HepG2 (cell line): Measurements from ENCODE around the gene COMT. TPM values are rescaled to one million over a fixed set of nuclear protein-coding genes. Genes with fewer than 3 reads are reported as not detected.

Experiments
- ATAC-seq: fragments of 200-7000 bp; cut with Tn5 transposase; 3 replicates; pipeline ENCODE4 v1.9.1; 2020; ENCODE audit warnings: mild to moderate bottlenecking, moderate library complexity
- BruUV-seq: library from RNA; stranded (reverse); fragments of 400-500 nt; replicated peaks from 2 replicates; lab custom pipeline; 2021; lab: Mats Ljungman, UMichigan
- CTCF ChIA-PET: fragments of 300-600 bp; formaldehyde crosslinking; extraction: SDS; loops from one replicate; lab custom pipeline; 2021; ENCODE audit warnings: low total read pairs, inconsistent platforms, low intra/inter-chr PET ratio; lab: Yijun Ruan, JAX
- POLR2A ChIA-PET: fragments of 350-600 bp; sonication (Branson Sonifier 250); formaldehyde crosslinking; loops from one replicate; lab custom pipeline; 2020; ENCODE audit warnings: antibody characterized with exemption, inconsistent platforms; lab: Yijun Ruan, JAX
- DNase-seq: peaks from one replicate; pipeline ENCODE4 v3.0.0-alpha.2; 2015; ENCODE audit warnings: low spot score
- FAIRE-seq: peaks from 3 replicates; lab custom pipeline; 2011; peaks lifted over from hg19 to GRCh38; lab: Jason Lieb, UNC
- H2AFZ ChIP-seq: one replicate; pipeline ENCODE4 v1.6.1; 2011; ENCODE audit warnings: low read length, inconsistent platforms
- H3K27ac ChIP-seq: fragments of 300-600 bp; 3 replicates; pipeline ENCODE4 v1.8.0; 2011; ENCODE audit warnings: mixed run types, mild to moderate bottlenecking, mixed read lengths, low read length, inconsistent platforms; ENCODE audit not compliant: insufficient read depth; ENCODE audit errors: extremely low read length
- H3K27me3 ChIP-seq, 2 experiments: fragments of 200-600 bp in 1 of 2; 2 replicates in 1 of 2; 3 replicates in 1 of 2; pipeline versions ENCODE4 v1.6.0 to v1.8.0; 2011; ENCODE audit warnings: low read length in 2 of 2, mild to moderate bottlenecking in 2 of 2, moderate library complexity in 2 of 2, inconsistent platforms in 1 of 2; ENCODE audit not compliant: insufficient read depth in 2 of 2, control insufficient read depth in 1 of 2
- H3K36me3 ChIP-seq, 2 experiments: fragments of 200-600 bp in 1 of 2; replicated peaks in 1 of 2; 2 replicates in 1 of 2; 3 replicates in 1 of 2; pipeline versions ENCODE4 v1.5.1 to v1.8.0; 2011; ENCODE audit warnings: low read length in 2 of 2, inconsistent platforms in 1 of 2; ENCODE audit not compliant: insufficient read depth in 2 of 2, control insufficient read depth in 1 of 2
- H3K4me1 ChIP-seq: 2 replicates; pipeline ENCODE4 v1.5.1; 2012; ENCODE audit warnings: low read length, inconsistent platforms; ENCODE audit not compliant: insufficient read depth
- H3K4me2 ChIP-seq: 2 replicates; pipeline ENCODE4 v1.6.0; 2011; ENCODE audit warnings: low read depth, low read length, inconsistent platforms
- H3K4me3 ChIP-seq, 3 experiments: fragments of 200-600 bp in 1 of 3; sonication (generic), shearing (Covaris generic) in 1 of 3; replicated peaks in 1 of 3; 2 replicates each; pipeline ENCODE4 v1.5.1; 2011 to 2016; ENCODE audit warnings: low read length in 3 of 3, inconsistent platforms in 2 of 3, low read depth in 2 of 3, mild to moderate bottlenecking in 2 of 3, control low read depth in 1 of 3, mixed read lengths in 1 of 3; ENCODE audit not compliant: insufficient read depth in 1 of 3
- H3K79me2 ChIP-seq: one replicate; pipeline ENCODE4 v1.6.1; 2011; ENCODE audit warnings: low read length, inconsistent platforms; ENCODE audit not compliant: insufficient read depth
- H3K9ac ChIP-seq: 2 replicates; pipeline ENCODE4 v1.6.0; 2011; ENCODE audit warnings: mild to moderate bottlenecking, low read depth, low read length, inconsistent platforms; ENCODE audit not compliant: insufficient read depth
- H3K9me3 ChIP-seq: 2 replicates; pipeline ENCODE4 v1.5.1; 2012; ENCODE audit warnings: mild to moderate bottlenecking, low read length
- H4K20me1 ChIP-seq: 2 replicates; pipeline ENCODE4 v1.6.0; 2011; ENCODE audit warnings: inconsistent platforms, mild to moderate bottlenecking, low read length, moderate library complexity; ENCODE audit not compliant: insufficient read depth
- CSRNP2 ChIP-seq: sonication (generic); formaldehyde crosslinking; conservative IDR thresholded peaks from 2 replicates; pipeline ENCODE4 v1.8.0; 2022; ENCODE audit warnings: low read depth, missing genetic modification reagents
- E2F2 ChIP-seq: sonication (generic); formaldehyde crosslinking; IDR thresholded peaks from 2 replicates; pipeline ENCODE4 v1.4.0; 2020; ENCODE audit warnings: missing genetic modification reagents, borderline replicate concordance
- LBX2 ChIP-seq: sonication (generic); formaldehyde crosslinking; IDR thresholded peaks from 2 replicates; pipeline ENCODE4 v1.5.0; 2020; ENCODE audit warnings: missing genetic modification reagents, mild to moderate bottlenecking, borderline replicate concordance
- NFATC3 ChIP-seq: sonication (generic); formaldehyde crosslinking; IDR thresholded peaks from 2 replicates; pipeline ENCODE4 v1.5.1; 2020; ENCODE audit warnings: mild to moderate bottlenecking, missing genetic modification reagents
- PATZ1 ChIP-seq: sonication (generic); formaldehyde crosslinking; IDR thresholded peaks from 2 replicates; pipeline ENCODE4 v1.4.0; 2020; ENCODE audit warnings: missing genetic modification reagents
- RAD21 ChIP-seq: fragments of 450-650 bp; formaldehyde crosslinking; IDR thresholded peaks from 2 replicates; pipeline ENCODE4 v1.5.0; 2020; ENCODE audit warnings: mild to moderate bottlenecking
- SNRNP70 ChIP-seq: fragments of 200-400 bp; formaldehyde crosslinking; IDR thresholded peaks from 2 replicates; pipeline ENCODE4 v1.6.1; 2017; ENCODE audit warnings: mild to moderate bottlenecking, low read depth, low read length, moderate library complexity
- SRSF4 ChIP-seq: fragments of 200-400 bp; formaldehyde crosslinking; IDR thresholded peaks from one replicate; pipeline ENCODE4 v1.6.1; 2018; ENCODE audit warnings: mild to moderate bottlenecking, low read depth, low read length, moderate library complexity; ENCODE audit not compliant: poor library complexity, severe bottlenecking
- TRIM24 ChIP-seq: sonication (generic); formaldehyde crosslinking; IDR thresholded peaks from 2 replicates; pipeline ENCODE4 v1.8.0; 2022; ENCODE audit warnings: mild to moderate bottlenecking, missing genetic modification reagents
- ZMYM2 ChIP-seq: sonication (generic); formaldehyde crosslinking; IDR thresholded peaks from 2 replicates; pipeline ENCODE4 v1.8.0; 2022; ENCODE audit warnings: mild to moderate bottlenecking, missing genetic modification reagents
- ZNF543 ChIP-seq: sonication (generic); formaldehyde crosslinking; IDR thresholded peaks from 2 replicates; pipeline ENCODE4 v1.4.0; 2020; ENCODE audit warnings: mild to moderate bottlenecking, missing genetic modification reagents
- WGBS: methylation state at CpG from one replicate; pipeline ENCODE4 v1.1.6; 2017; ENCODE audit warnings: low lambda C conversion rate; 5-methylcytosine and 5-hydroxymethylcytosine counted together
- in situ Hi-C: cut with HindIII; loops from 2 replicates; pipeline ENCODE4 v1.10.0; 2017; ENCODE audit warnings: low pct_unique_long_range_greater_than_20kb; ENCODE audit not compliant: extremely low pct_ligation_motif_present
- intact Hi-C: fragments of 100-400 bp; cut with micrococcal nuclease; formaldehyde crosslinking; loops from one replicate; pipeline ENCODE4 v1.10.0; 2022; ENCODE audit not compliant: unreplicated experiment
- polyA plus RNA-seq, 8 experiments: library from polyadenylated mRNA; depleted of rRNA in 3 of 8; stranded (reverse) in 7 of 8; unstranded in 1 of 8; fragments of >200 nt; fragmentation: Illumina TruSeq in 4 of 8; extraction: Trizol in 4 of 8; gene quantifications; 2 replicates each; pipeline versions ENCODE4 v1.2.1 to v1.2.3, GENCODE V29; 2011 to 2016; ENCODE audit warnings: low read depth in 4 of 8, missing spikeins in 1 of 8, mixed read lengths in 1 of 8; ENCODE audit not compliant: insufficient read depth in 1 of 8
- total RNA-seq, 5 experiments: library from RNA; depleted of rRNA; stranded (reverse); fragments of >200 nt; fragmentation: Illumina TruSeq; extraction: Trizol; gene quantifications; 2 replicates each; pipeline ENCODE4 v1.2.3, GENCODE V29; 2016; ENCODE audit warnings: low read depth in 1 of 5

The COMT gene
- total and polyA plus RNA-seq, 2 of the 13 experiments (the other 11 are each of a cell fraction or from before 2014, with no cell fraction given), result 156 to 162 TPM

- FAIRE-seq, result no peak
- BruUV-seq, result no TSS peak
- POLR2A ChIA-PET, result no interaction called here
- no peak for DNase-seq
- ATAC-seq, result no peak
- no peak for TF ChIP-seq ZNF543 (CRISPR knock-in tag)
- TF ChIP-seq ZMYM2, result no peak
- no peak for TF ChIP-seq SRSF4
- no peak for TF ChIP-seq RAD21
- no peak for TF ChIP-seq TRIM24 (CRISPR knock-in tag)
- Histone ChIP-seq H3K4me1 (peaks cover 17% of the 10 kb centered on the region), H3K36me3 (no peaks in the 10 kb centered on the region; a peak in 1 of 5 replicates), H3K9ac (no peak overlapping the region), H3K4me2 (no peak overlapping the region), H3K27me3 (0 out of 5 replicates have a peak, but pooled peaks cover 0 to 1% of the 10 kb centered on the region in 2 experiments), H3K4me3 (no peak overlapping the region), H3K9me3 (no peaks in the 10 kb centered on the region), H3K27ac (no peak overlapping the region), H4K20me1 (no peaks in the 10 kb centered on the region; the same call in 1 of the 2 replicates), H3K79me2 (no peaks in the 10 kb centered on the region), H2AFZ (no peak overlapping the region)
- in situ Hi-C loops, result no loop called here
- intact Hi-C loops, result no loop called here
- WGBS, result 90% methylated on average over 12 of the region's 12 CpGs
- CTCF ChIA-PET, result no interaction called here
Measured at GRCh38 chr22:19994851-19995610, 53.5 kb downstream of the COMT start.

- Histone ChIP-seq H3K9ac (no peak overlapping the region), H3K4me2 (no peak overlapping the region), H3K4me3 (no peak overlapping the region), H3K9me3 (no peaks in the 10 kb centered on the region), H2AFZ (no peak overlapping the region), H3K79me2 (no peaks in the 10 kb centered on the region), H3K27me3 (0 out of 5 replicates have a peak, but pooled peaks cover 0 to 1% of the 10 kb centered on the region in 2 experiments), H3K4me1 (peaks cover 25% of the 10 kb centered on the region), H3K27ac (no peak overlapping the region), H4K20me1 (no peaks in the 10 kb centered on the region; the same call in 1 of the 2 replicates), H3K36me3 (no peaks in the 10 kb centered on the region)
- WGBS, result 88% methylated on average over 7 of the region's 18 CpGs
- CTCF ChIA-PET, result no interaction called here
- POLR2A ChIA-PET, result no interaction called here
- in situ Hi-C loops (no loop called here), intact Hi-C loops (no loop called here)
- no peak for ATAC-seq
- no TSS peak for BruUV-seq
- no peak for DNase-seq
- FAIRE-seq, result no peak
- TF ChIP-seq CSRNP2 (CRISPR knock-in tag), result no peak
- no peak for TF ChIP-seq SNRNP70
- TF ChIP-seq LBX2, result no peak
- no peak for TF ChIP-seq PATZ1
- TF ChIP-seq NFATC3, result no peak
- TF ChIP-seq E2F2 (CRISPR knock-in tag), result no peak
Measured at GRCh38 chr22:19995611-19996339, 54.2 kb downstream of the COMT start.
